ENCODE measurements around the gene GBE1.

The GBE1 gene

DNA sequence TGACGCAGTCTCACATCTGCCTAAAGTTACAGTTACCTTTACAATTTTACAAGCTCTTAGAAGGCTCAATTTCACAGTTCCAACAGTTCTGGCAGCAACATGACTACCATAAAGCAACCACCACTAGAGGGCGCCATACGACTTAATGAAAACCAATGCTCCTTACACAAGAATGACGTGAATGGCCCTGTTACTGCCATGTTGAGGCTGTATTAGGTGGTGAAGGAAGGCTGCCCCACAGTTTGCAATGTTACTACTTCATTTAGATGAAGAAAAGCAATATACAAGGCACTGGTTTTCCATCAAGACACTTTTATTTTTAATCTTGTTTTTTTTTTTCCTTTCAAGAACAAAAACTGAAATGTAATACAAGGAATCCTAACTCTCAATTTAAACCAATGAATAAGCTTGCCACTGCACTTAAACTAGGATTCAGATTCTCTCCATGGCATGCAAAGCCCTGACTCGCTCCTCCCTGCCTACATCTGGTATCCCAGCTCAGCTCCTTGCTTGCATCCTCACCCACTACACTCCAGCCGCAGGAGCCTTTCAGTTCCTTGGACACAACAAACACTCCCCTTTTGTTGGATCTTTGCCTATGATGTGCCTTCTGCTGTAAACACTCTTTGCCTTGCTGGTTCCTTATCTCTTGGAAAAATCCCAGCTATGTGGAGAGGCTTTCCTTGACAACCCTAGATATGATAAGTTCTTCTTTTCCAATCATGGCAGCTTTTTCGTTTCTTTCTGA is 270.7 kb downstream of the GBE1 start:
- Histone ChIP-seq H3K4me3 (ENCODE audit: low read depth, low read length) (no peak overlapping the region), H3K27ac (ENCODE audit: extremely low read depth, low read depth, low read length) (no peak overlapping the region), H3K36me3 (ENCODE audit: control insufficient read depth in 2 of 2, insufficient read depth in 1 of 2, low read length in 2 of 2) (no peaks in the 10 kb centered on the region), H3K9me3 (ENCODE audit: control insufficient read depth, insufficient read depth, low read depth, low read length) (no peaks in the 10 kb centered on the region), H3K4me1 (ENCODE audit: control insufficient read depth, insufficient read depth, low read length) (no peaks in the 10 kb centered on the region)
- TF ChIP-seq ZNF114 (tag by site-specific recombination; IDR thresholded peaks at IDR 0.05) (no peak), TRIM28 (IDR thresholded peaks at IDR 0.05; ENCODE audit: borderline replicate concordance, low read length) (no peak), ZNF155 (tag by site-specific recombination; IDR thresholded peaks at IDR 0.05) (no peak), ZNF654 (tag by site-specific recombination; IDR thresholded peaks at IDR 0.05; ENCODE audit: low read depth) (peak; percentile 72), HOXD13 (CRISPR knock-in tag; IDR thresholded peaks at IDR 0.05; ENCODE audit: borderline replicate concordance) (no peak), ZNF132 (tag by site-specific recombination; IDR thresholded peaks at IDR 0.05; ENCODE audit: borderline replicate concordance) (no peak), PATZ1 (tag by site-specific recombination; IDR thresholded peaks at IDR 0.05) (no peak), ATF2 (tag by site-specific recombination; IDR thresholded peaks at IDR 0.05; ENCODE audit: low read depth) (0 out of 2 replicates have a peak, but pooled peaks have one; percentile 20), ZNF571 (tag by site-specific recombination; IDR thresholded peaks at IDR 0.05) (no peak), ZNF558 (tag by site-specific recombination; IDR thresholded peaks at IDR 0.05) (no peak), ZFP37 (tag by site-specific recombination; IDR thresholded peaks at IDR 0.05) (no peak), HOXA7 (CRISPR knock-in tag; IDR thresholded peaks at IDR 0.05; ENCODE audit: borderline replicate concordance) (no peak), ZNF843 (tag by site-specific recombination; IDR thresholded peaks at IDR 0.05) (no peak), ZNF664 (tag by site-specific recombination; IDR thresholded peaks at IDR 0.05) (no peak), ELK4 (IDR thresholded peaks at IDR 0.05; ENCODE audit: borderline replicate concordance, low read depth, low read length) (no peak), ZNF610 (tag by site-specific recombination; IDR thresholded peaks at IDR 0.05; ENCODE audit: borderline replicate concordance) (no peak)
- TF ChIP-seq, protein P1, sequence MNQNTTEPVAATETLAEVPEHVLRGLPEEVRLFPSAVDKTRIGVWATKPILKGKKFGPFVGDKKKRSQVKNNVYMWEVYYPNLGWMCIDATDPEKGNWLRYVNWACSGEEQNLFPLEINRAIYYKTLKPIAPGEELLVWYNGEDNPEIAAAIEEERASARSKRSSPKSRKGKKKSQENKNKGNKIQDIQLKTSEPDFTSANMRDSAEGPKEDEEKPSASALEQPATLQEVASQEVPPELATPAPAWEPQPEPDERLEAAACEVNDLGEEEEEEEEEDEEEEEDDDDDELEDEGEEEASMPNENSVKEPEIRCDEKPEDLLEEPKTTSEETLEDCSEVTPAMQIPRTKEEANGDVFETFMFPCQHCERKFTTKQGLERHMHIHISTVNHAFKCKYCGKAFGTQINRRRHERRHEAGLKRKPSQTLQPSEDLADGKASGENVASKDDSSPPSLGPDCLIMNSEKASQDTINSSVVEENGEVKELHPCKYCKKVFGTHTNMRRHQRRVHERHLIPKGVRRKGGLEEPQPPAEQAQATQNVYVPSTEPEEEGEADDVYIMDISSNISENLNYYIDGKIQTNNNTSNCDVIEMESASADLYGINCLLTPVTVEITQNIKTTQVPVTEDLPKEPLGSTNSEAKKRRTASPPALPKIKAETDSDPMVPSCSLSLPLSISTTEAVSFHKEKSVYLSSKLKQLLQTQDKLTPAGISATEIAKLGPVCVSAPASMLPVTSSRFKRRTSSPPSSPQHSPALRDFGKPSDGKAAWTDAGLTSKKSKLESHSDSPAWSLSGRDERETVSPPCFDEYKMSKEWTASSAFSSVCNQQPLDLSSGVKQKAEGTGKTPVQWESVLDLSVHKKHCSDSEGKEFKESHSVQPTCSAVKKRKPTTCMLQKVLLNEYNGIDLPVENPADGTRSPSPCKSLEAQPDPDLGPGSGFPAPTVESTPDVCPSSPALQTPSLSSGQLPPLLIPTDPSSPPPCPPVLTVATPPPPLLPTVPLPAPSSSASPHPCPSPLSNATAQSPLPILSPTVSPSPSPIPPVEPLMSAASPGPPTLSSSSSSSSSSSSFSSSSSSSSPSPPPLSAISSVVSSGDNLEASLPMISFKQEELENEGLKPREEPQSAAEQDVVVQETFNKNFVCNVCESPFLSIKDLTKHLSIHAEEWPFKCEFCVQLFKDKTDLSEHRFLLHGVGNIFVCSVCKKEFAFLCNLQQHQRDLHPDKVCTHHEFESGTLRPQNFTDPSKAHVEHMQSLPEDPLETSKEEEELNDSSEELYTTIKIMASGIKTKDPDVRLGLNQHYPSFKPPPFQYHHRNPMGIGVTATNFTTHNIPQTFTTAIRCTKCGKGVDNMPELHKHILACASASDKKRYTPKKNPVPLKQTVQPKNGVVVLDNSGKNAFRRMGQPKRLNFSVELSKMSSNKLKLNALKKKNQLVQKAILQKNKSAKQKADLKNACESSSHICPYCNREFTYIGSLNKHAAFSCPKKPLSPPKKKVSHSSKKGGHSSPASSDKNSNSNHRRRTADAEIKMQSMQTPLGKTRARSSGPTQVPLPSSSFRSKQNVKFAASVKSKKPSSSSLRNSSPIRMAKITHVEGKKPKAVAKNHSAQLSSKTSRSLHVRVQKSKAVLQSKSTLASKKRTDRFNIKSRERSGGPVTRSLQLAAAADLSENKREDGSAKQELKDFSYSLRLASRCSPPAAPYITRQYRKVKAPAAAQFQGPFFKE (tag by site-specific recombination; IDR thresholded peaks at IDR 0.05; ENCODE audit: borderline replicate concordance), result no peak
- TF ChIP-seq, protein P2, sequence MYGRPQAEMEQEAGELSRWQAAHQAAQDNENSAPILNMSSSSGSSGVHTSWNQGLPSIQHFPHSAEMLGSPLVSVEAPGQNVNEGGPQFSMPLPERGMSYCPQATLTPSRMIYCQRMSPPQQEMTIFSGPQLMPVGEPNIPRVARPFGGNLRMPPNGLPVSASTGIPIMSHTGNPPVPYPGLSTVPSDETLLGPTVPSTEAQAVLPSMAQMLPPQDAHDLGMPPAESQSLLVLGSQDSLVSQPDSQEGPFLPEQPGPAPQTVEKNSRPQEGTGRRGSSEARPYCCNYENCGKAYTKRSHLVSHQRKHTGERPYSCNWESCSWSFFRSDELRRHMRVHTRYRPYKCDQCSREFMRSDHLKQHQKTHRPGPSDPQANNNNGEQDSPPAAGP (tag by site-specific recombination; IDR thresholded peaks at IDR 0.05), result no peak
- TF ChIP-seq, protein P3, sequence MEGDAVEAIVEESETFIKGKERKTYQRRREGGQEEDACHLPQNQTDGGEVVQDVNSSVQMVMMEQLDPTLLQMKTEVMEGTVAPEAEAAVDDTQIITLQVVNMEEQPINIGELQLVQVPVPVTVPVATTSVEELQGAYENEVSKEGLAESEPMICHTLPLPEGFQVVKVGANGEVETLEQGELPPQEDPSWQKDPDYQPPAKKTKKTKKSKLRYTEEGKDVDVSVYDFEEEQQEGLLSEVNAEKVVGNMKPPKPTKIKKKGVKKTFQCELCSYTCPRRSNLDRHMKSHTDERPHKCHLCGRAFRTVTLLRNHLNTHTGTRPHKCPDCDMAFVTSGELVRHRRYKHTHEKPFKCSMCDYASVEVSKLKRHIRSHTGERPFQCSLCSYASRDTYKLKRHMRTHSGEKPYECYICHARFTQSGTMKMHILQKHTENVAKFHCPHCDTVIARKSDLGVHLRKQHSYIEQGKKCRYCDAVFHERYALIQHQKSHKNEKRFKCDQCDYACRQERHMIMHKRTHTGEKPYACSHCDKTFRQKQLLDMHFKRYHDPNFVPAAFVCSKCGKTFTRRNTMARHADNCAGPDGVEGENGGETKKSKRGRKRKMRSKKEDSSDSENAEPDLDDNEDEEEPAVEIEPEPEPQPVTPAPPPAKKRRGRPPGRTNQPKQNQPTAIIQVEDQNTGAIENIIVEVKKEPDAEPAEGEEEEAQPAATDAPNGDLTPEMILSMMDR (tag by site-specific recombination; IDR thresholded peaks at IDR 0.05), result peak; percentile 44; the same call in 1 of the 2 replicates
- TF ChIP-seq, protein P4, sequence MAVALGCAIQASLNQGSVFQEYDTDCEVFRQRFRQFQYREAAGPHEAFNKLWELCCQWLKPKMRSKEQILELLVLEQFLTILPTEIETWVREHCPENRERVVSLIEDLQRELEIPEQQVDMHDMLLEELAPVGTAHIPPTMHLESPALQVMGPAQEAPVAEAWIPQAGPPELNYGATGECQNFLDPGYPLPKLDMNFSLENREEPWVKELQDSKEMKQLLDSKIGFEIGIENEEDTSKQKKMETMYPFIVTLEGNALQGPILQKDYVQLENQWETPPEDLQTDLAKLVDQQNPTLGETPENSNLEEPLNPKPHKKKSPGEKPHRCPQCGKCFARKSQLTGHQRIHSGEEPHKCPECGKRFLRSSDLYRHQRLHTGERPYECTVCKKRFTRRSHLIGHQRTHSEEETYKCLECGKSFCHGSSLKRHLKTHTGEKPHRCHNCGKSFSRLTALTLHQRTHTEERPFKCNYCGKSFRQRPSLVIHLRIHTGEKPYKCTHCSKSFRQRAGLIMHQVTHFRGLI (tag by site-specific recombination; IDR thresholded peaks at IDR 0.05), result no peak
- CTCF ChIA-PET, result interaction anchor here (0.6 to 1.8 kb wide), 29 partner anchors 9 to 644 kb away, joined by 3 to 7 read pairs (median 4); no protein-coding TSS in a partner anchor
- POLR2A ChIA-PET, result no interaction called here
